WTC11 (cell line): ENCODE data around the gene C19orf47. TPM values are rescaled to one million over a fixed set of nuclear protein-coding genes. Genes with fewer than 3 reads are reported as not detected.
A peak's percentile ranks its signal among the peaks of the same experiment; 100 is the strongest.

Source experiments
- ATAC-seq: fragments of 200-7000 bp; cut with Tn5 transposase; 2 replicates; pipeline ENCODE4 v1.10.0; 2021; ENCODE audit warnings: mild to moderate bottlenecking, moderate library complexity
- CTCF ChIA-PET: fragments of 300-600 bp; sonication (Branson Sonifier 250); formaldehyde crosslinking; loops from one replicate; lab custom pipeline; 2021; ENCODE audit warnings: antibody characterized with exemption; lab: Charles Lee
- POLR2A ChIA-PET: fragments of 350-600 bp; sonication (Branson Sonifier 250); formaldehyde crosslinking; loops from one replicate; lab custom pipeline; 2021; ENCODE audit warnings: antibody characterized with exemption; lab: Charles Lee
- DNase-seq: peaks from one replicate; pipeline ENCODE4 v3.0.0; 2021; ENCODE audit warnings: low spot score
- H3K27ac Mint-ChIP-seq: 2 replicates; pipeline ENCODE4 v1.8.0; 2021; ENCODE audit warnings: mixed read lengths
- H3K27me3 Mint-ChIP-seq: 2 replicates; pipeline ENCODE4 v1.8.0; 2021; ENCODE audit warnings: low read depth, mild to moderate bottlenecking, moderate library complexity, mixed read lengths
- H3K36me3 Mint-ChIP-seq: 2 replicates; pipeline ENCODE4 v1.8.0; 2021; ENCODE audit warnings: mixed read lengths
- H3K4me1 Mint-ChIP-seq: 2 replicates; pipeline ENCODE4 v1.8.0; 2022; ENCODE audit warnings: mixed read lengths
- H3K4me3 Mint-ChIP-seq: 2 replicates; pipeline ENCODE4 v1.8.0; 2021; ENCODE audit warnings: mild to moderate bottlenecking, moderate library complexity, mixed read lengths
- H3K9me3 Mint-ChIP-seq: 2 replicates; pipeline ENCODE4 v1.8.0; 2021; ENCODE audit warnings: mixed read lengths
- AFF4 ChIP-seq: sonication (generic); formaldehyde crosslinking; IDR thresholded peaks from 2 replicates; pipeline ENCODE4 v1.8.1; 2023; ENCODE audit warnings: mild to moderate bottlenecking, missing genetic modification reagents, borderline replicate concordance
- CBFB ChIP-seq: sonication (generic); formaldehyde crosslinking; IDR thresholded peaks from 2 replicates; pipeline ENCODE4 v1.8.1; 2022; ENCODE audit warnings: mild to moderate bottlenecking, low read depth, missing genetic modification reagents
- CREB1 ChIP-seq: sonication (generic); formaldehyde crosslinking; IDR thresholded peaks from 2 replicates; pipeline ENCODE4 v1.8.0; 2023; ENCODE audit warnings: mild to moderate bottlenecking, missing genetic modification reagents
- EMX1 ChIP-seq: fragments of 250-450 bp; sonication (Bioruptor Pico); IDR thresholded peaks from 2 replicates; pipeline ENCODE4 v1.8.0; 2021; ENCODE audit warnings: mild to moderate bottlenecking
- JAZF1 ChIP-seq: fragments of 250-450 bp; sonication (Bioruptor Pico); IDR thresholded peaks from 2 replicates; pipeline ENCODE4 v1.9.0; 2021; ENCODE audit warnings: moderate library complexity, mild to moderate bottlenecking, inconsistent platforms
- KAT7 ChIP-seq: sonication (generic); formaldehyde crosslinking; IDR thresholded peaks from 2 replicates; pipeline ENCODE4 v1.8.1; 2023; ENCODE audit warnings: missing genetic modification reagents, mild to moderate bottlenecking, borderline replicate concordance
- NFYB ChIP-seq: sonication (generic); formaldehyde crosslinking; conservative IDR thresholded peaks from 2 replicates; pipeline ENCODE4 v1.8.0; 2022; ENCODE audit warnings: low read depth, missing genetic modification reagents
- NR3C1 ChIP-seq: sonication (generic); formaldehyde crosslinking; conservative IDR thresholded peaks from 2 replicates; pipeline ENCODE4 v1.8.1; 2023; ENCODE audit warnings: low read depth, mild to moderate bottlenecking, missing genetic modification reagents
- PRDM15 ChIP-seq: sonication (generic); formaldehyde crosslinking; IDR thresholded peaks from 2 replicates; pipeline ENCODE4 v1.8.0; 2022; ENCODE audit warnings: missing genetic modification reagents
- SMAD3 ChIP-seq: sonication (generic); formaldehyde crosslinking; IDR thresholded peaks from 2 replicates; pipeline ENCODE4 v1.8.0; 2022; ENCODE audit warnings: missing genetic modification reagents, mild to moderate bottlenecking, borderline replicate concordance
- SOX15 ChIP-seq: fragments of 250-450 bp; sonication (Bioruptor Pico); IDR thresholded peaks from 2 replicates; pipeline ENCODE4 v1.9.0; 2021; ENCODE audit warnings: mild to moderate bottlenecking
- TCF7 ChIP-seq: sonication (generic); formaldehyde crosslinking; IDR thresholded peaks from 2 replicates; pipeline ENCODE4 v1.8.0; 2022; ENCODE audit warnings: mild to moderate bottlenecking, low read depth, missing genetic modification reagents, moderate library complexity
- TP53 ChIP-seq: sonication (generic); formaldehyde crosslinking; IDR thresholded peaks from 2 replicates; pipeline ENCODE4 v1.8.1; 2023; ENCODE audit warnings: mild to moderate bottlenecking, missing genetic modification reagents
- ZNF219 ChIP-seq: sonication (generic); formaldehyde crosslinking; IDR thresholded peaks from 2 replicates; pipeline ENCODE4 v1.8.0; 2023; ENCODE audit warnings: missing genetic modification reagents, mild to moderate bottlenecking, borderline replicate concordance
- ZNF263 ChIP-seq: sonication (generic); formaldehyde crosslinking; IDR thresholded peaks from 2 replicates; pipeline ENCODE4 v1.8.1; 2022; ENCODE audit warnings: low read depth, mild to moderate bottlenecking, moderate library complexity, missing genetic modification reagents
- ZNF396 ChIP-seq: fragments of 250-450 bp; sonication (Bioruptor Pico); IDR thresholded peaks from 2 replicates; pipeline ENCODE4 v1.8.0; 2021; ENCODE audit warnings: mild to moderate bottlenecking, moderate library complexity, borderline replicate concordance
- ZNF416 ChIP-seq: fragments of 250-450 bp; sonication (Bioruptor Pico); IDR thresholded peaks from 2 replicates; pipeline ENCODE4 v1.9.0; 2021; ENCODE audit warnings: mild to moderate bottlenecking, inconsistent platforms
- ZNF425 ChIP-seq: fragments of 250-450 bp; sonication (Bioruptor Pico); conservative IDR thresholded peaks from 2 replicates; pipeline ENCODE4 v1.9.0; 2021; ENCODE audit warnings: mild to moderate bottlenecking
- total RNA-seq: library from RNA; stranded (reverse); gene quantifications from 3 replicates; pipeline ENCODE4 v1.2.3, GENCODE V29; 2021
- TF ChIP-seq, protein P1 (sequence below): sonication (generic); formaldehyde crosslinking; IDR thresholded peaks from 2 replicates; pipeline ENCODE4 v1.8.1; 2023; ENCODE audit warnings: mild to moderate bottlenecking, moderate library complexity, missing genetic modification reagents
- TF ChIP-seq, protein P2 (sequence below): sonication (generic); formaldehyde crosslinking; conservative IDR thresholded peaks from 2 replicates; pipeline ENCODE4 v1.8.1; 2023; ENCODE audit warnings: mild to moderate bottlenecking, low read depth, missing genetic modification reagents, moderate library complexity
- TF ChIP-seq, protein P3 (sequence below): sonication (generic); formaldehyde crosslinking; IDR thresholded peaks from 2 replicates; pipeline ENCODE4 v1.8.0; 2022; ENCODE audit warnings: mild to moderate bottlenecking, missing genetic modification reagents

Gene C19orf47
- total RNA-seq, 1 experiment from 2014 or later = 15.6 TPM

DNA sequence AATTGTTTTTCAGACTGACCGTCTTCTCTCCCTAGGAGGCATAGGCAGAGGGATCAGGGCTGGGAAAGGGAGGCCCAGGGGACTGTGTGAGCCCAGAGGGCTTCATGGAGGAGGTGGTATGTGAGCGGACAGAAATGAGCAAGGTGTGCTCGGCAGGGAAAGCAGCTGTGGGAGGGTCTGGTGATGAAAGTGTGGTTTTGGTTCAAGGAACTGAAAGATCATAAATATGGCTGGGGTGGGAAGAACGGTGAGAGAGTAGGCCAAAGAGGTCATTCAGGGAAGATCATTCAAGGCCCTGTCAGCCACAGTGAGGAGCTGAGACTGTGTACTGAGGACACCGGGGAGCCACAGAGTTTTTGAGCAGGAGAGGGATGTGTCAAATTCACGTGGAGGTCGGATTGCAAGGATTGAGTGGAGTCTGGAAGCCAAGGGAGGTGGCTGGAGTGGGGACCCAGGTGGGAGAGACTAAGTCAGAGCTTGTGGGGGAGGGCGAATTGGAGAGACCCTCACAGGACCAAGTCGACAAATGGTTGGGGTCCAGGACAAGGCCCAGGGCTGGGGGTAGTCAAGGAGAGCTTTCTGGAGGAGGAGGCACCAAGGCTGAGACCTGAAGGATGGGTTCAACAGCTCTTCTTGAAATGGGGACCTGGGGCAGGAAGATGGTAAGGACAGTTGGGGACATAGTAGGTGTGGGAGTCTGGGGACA lies 7.9 kb upstream of the C19orf47 start (continued):
- no peak for TF ChIP-seq ZNF425 (CRISPR knock-in tag)
- no peak for TF ChIP-seq ZNF416 (CRISPR knock-in tag)
- no peak for TF ChIP-seq NR3C1 (CRISPR knock-in tag)
- TF ChIP-seq TP53 (CRISPR knock-in tag) = no peak
- no peak for TF ChIP-seq CREB1 (CRISPR knock-in tag)
- no peak for TF ChIP-seq NFYB
- no peak for TF ChIP-seq CBFB (CRISPR knock-in tag)
- TF ChIP-seq ZNF396 = no peak
- TF ChIP-seq ZNF219 (CRISPR knock-in tag) = no peak

DNA sequence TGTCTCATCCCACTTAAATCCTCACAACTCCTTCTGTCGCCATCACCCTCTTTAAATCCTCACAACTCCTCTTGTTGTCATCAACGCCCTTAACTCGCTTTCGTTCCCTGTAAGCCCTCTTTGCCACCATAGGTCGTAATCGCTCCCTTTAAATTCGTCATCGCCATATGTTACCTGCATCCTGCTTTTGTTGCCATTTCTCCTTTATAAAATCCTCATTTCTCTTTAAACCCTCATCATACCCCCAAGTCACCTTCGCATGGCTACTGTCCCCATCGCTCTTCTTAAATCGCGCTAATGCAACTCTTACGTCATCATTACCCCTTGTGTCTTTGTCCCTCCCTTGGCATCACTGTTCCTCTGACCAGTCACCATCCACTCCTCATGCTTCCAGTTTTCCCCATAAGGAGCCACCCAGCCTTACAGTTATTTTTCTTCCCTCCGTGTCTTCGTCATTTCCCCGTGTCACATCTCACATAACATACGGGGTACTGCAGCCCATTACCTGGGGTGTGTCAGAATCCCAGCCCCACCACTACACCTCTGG lies 837 bp upstream of the C19orf47 start:
- H3K4me3 Mint-ChIP-seq = peak overlapping the region; percentile 90
- peak overlapping the region; percentile 94 for H3K27ac Mint-ChIP-seq
- no peaks in the 10 kb centered on the region for H3K9me3 Mint-ChIP-seq
- DNase-seq (no peak), ATAC-seq (no peak)
- ChIA-PET CTCF (interaction anchor here (0.7 to 1.6 kb wide), 11 partner anchors 17 to 200 kb away, joined by 3 to 12 read pairs (median 4); no protein-coding TSS in a partner anchor), POLR2A (interaction anchor here (1.0 to 1.2 kb wide), 2 partner anchors 54 to 94 kb away, joined by 3 to 6 read pairs; no protein-coding TSS in a partner anchor)
- H3K27me3 Mint-ChIP-seq = no peaks in the 10 kb centered on the region
- no peaks in the 10 kb centered on the region for H3K36me3 Mint-ChIP-seq
- peaks cover 11% of the 10 kb centered on the region for H3K4me1 Mint-ChIP-seq
- TF ChIP-seq, protein P1, sequence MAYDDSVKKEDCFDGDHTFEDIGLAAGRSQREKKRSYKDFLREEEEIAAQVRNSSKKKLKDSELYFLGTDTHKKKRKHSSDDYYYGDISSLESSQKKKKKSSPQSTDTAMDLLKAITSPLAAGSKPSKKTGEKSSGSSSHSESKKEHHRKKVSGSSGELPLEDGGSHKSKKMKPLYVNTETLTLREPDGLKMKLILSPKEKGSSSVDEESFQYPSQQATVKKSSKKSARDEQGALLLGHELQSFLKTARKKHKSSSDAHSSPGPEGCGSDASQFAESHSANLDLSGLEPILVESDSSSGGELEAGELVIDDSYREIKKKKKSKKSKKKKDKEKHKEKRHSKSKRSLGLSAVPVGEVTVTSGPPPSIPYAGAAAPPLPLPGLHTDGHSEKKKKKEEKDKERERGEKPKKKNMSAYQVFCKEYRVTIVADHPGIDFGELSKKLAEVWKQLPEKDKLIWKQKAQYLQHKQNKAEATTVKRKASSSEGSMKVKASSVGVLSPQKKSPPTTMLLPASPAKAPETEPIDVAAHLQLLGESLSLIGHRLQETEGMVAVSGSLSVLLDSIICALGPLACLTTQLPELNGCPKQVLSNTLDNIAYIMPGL (CRISPR knock-in tag) = no peak
- TF ChIP-seq SOX15 (CRISPR knock-in tag) (no peak), AFF4 (CRISPR knock-in tag) (no peak), ZNF263 (CRISPR knock-in tag) (no peak), TCF7 (CRISPR knock-in tag) (no peak), PRDM15 (CRISPR knock-in tag) (no peak), TP53 (CRISPR knock-in tag) (no peak), SMAD3 (CRISPR knock-in tag) (no peak), CREB1 (CRISPR knock-in tag) (no peak), KAT7 (no peak), JAZF1 (CRISPR knock-in tag) (no peak), EMX1 (CRISPR knock-in tag) (no peak)
- TF ChIP-seq, protein P2, sequence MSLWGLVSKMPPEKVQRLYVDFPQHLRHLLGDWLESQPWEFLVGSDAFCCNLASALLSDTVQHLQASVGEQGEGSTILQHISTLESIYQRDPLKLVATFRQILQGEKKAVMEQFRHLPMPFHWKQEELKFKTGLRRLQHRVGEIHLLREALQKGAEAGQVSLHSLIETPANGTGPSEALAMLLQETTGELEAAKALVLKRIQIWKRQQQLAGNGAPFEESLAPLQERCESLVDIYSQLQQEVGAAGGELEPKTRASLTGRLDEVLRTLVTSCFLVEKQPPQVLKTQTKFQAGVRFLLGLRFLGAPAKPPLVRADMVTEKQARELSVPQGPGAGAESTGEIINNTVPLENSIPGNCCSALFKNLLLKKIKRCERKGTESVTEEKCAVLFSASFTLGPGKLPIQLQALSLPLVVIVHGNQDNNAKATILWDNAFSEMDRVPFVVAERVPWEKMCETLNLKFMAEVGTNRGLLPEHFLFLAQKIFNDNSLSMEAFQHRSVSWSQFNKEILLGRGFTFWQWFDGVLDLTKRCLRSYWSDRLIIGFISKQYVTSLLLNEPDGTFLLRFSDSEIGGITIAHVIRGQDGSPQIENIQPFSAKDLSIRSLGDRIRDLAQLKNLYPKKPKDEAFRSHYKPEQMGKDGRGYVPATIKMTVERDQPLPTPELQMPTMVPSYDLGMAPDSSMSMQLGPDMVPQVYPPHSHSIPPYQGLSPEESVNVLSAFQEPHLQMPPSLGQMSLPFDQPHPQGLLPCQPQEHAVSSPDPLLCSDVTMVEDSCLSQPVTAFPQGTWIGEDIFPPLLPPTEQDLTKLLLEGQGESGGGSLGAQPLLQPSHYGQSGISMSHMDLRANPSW = no peak
- TF ChIP-seq, protein P3, sequence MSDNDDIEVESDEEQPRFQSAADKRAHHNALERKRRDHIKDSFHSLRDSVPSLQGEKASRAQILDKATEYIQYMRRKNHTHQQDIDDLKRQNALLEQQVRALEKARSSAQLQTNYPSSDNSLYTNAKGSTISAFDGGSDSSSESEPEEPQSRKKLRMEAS (CRISPR knock-in tag) = no peak
